ENCODE results near the gene CPE. TPM values are rescaled to one million over a fixed set of nuclear protein-coding genes. Genes with fewer than 3 reads are reported as not detected.

The CPE gene
- total and polyA plus RNA-seq, 2 donors (not counting 3 experiments of a cell fraction or from before 2014, with no cell fraction given), result 2.7 to 9.2 TPM

- H3K36me3 ChIP-seq (ENCODE audit: control insufficient read depth in 2 of 2, extremely low read depth in 1 of 2, insufficient read depth in 2 of 2, low read length in 2 of 2), result no peaks in the 10 kb centered on the region
- H4K20me1 ChIP-seq (replicated peaks; ENCODE audit: control insufficient read depth, extremely low read depth, insufficient read depth, low read length), result no peaks in the 10 kb centered on the region
- ChIA-PET POLR2A (no interaction called here), CTCF (interaction anchor here (1.0 to 12.4 kb wide), 4 partner anchors 9 to 222 kb away, joined by 3 to 347 read pairs (median 4); no protein-coding TSS in a partner anchor)
- no peaks in the 10 kb centered on the region for H3K9me1 ChIP-seq (replicated peaks; ENCODE audit: control insufficient read depth, extremely low read depth, insufficient read depth, low read length)
- no peak overlapping the region for H3K27ac ChIP-seq (ENCODE audit: insufficient read depth, low read depth, low read length)
- no TSS peak for BruUV-seq (replicated peaks)
- H2AFZ ChIP-seq (ENCODE audit: low read depth, low read length), result no peak overlapping the region
- FAIRE-seq, result no peak
- TF ChIP-seq POLR2AphosphoS5 (IDR thresholded peaks at IDR 0.05; ENCODE audit: insufficient read depth, low read depth, low read length) (no peak), EZH2 (IDR thresholded peaks at IDR 0.05; ENCODE audit: borderline replicate concordance, low read depth, low read length, severe bottlenecking) (no peak), FOS (IDR thresholded peaks at IDR 0.05; ENCODE audit: borderline replicate concordance, insufficient read depth, low read length) (no peak), GATA2 (IDR thresholded peaks at IDR 0.05; ENCODE audit: insufficient read depth, insufficient read length, low read depth, low read length) (no peak), MAX (IDR thresholded peaks at IDR 0.05; ENCODE audit: insufficient read depth, insufficient read length) (no peak), JUN (IDR thresholded peaks at IDR 0.05; ENCODE audit: borderline replicate concordance, insufficient read depth, insufficient read length, low read depth) (no peak), CTCF (IDR thresholded peaks at IDR 0.05; ENCODE audit: extremely low read depth in 1 of 2, insufficient read depth in 1 of 2, low read depth in 1 of 2, low read length in 2 of 2) (no peak), MYC (IDR thresholded peaks at IDR 0.05; ENCODE audit: low read depth, low read length) (no peak), POLR2A (IDR thresholded peaks at IDR 0.05; ENCODE audit: low read depth, low read length) (no peak)
- H3K9ac ChIP-seq (replicated peaks; ENCODE audit: extremely low read depth, insufficient read depth, low read length), result no peak overlapping the region
- no peaks in the 10 kb centered on the region for H3K9me3 ChIP-seq (replicated peaks; ENCODE audit: control insufficient read depth, insufficient read depth, low read length)
- no peaks in the 10 kb centered on the region for H3K79me2 ChIP-seq (ENCODE audit: control insufficient read depth, insufficient read depth, low read length)
- no peak overlapping the region for H3K4me2 ChIP-seq (ENCODE audit: insufficient read depth, low read length)
- intact Hi-C loops (cut with micrococcal nuclease), result no loop called here
- no peak overlapping the region for H3K4me3 ChIP-seq (replicated peaks in 1 of 3; ENCODE audit: insufficient read depth in 1 of 3, low read depth in 1 of 3, low read length in 3 of 3)
- peaks cover 0 to 3% of the 10 kb centered on the region in 2 experiments for H3K27me3 ChIP-seq (ENCODE audit: control insufficient read depth in 2 of 2, insufficient read depth in 2 of 2, low read length in 2 of 2)
- dilution Hi-C loops (cut with MboI; ENCODE audit: extremely low pct_ligation_motif_present, low sequenced_read_pairs), result no loop called here
- H3K4me1 ChIP-seq (ENCODE audit: control insufficient read depth, extremely low read depth, insufficient read depth, low read length), result no peaks in the 10 kb centered on the region
- no peak for DNase-seq (ENCODE audit: low read depth, low spot score)
Observed at GRCh38 chr4:165351359-165352130, 27.3 kb upstream of the CPE start.

Data from endothelial cell of umbilical vein (primary cell).